PC-9 (cell line): Measurements from ENCODE around the gene CUL1. TPM values are rescaled to one million over a fixed set of nuclear protein-coding genes. Genes with fewer than 3 reads are reported as not detected.

Experiments used
- BruUV-seq: library from RNA; stranded (reverse); fragments of 400-500 nt; replicated peaks from 2 replicates; lab custom pipeline; 2021; lab: Mats Ljungman, UMichigan
- CTCF ChIA-PET: fragments of 300-600 bp; sonication (Branson Sonifier 250); formaldehyde crosslinking; loops from one replicate; lab custom pipeline; 2022; ENCODE audit warnings: antibody characterized with exemption; lab: Charles Lee
- POLR2A ChIA-PET: fragments of 300-600 bp; sonication (Branson Sonifier 250); formaldehyde crosslinking; loops from one replicate; lab custom pipeline; 2022; ENCODE audit warnings: antibody characterized with exemption; ENCODE audit not compliant: unreplicated experiment; lab: Charles Lee
- DNase-seq, 2 experiments: peaks; one replicate each; pipeline versions ENCODE4 v3.0.0 to v3.0.0-alpha.2; 2015 to 2022; ENCODE audit warnings: mixed read lengths in 1 of 2
- H2AFZ ChIP-seq: fragments of 200-600 bp; sonication (generic); 2 replicates; pipeline ENCODE4 v1.8.1; 2017; ENCODE audit warnings: antibody characterized with exemption
- H3F3A ChIP-seq: fragments of 200-600 bp; sonication (generic); 2 replicates; pipeline ENCODE4 v1.8.1; 2017; ENCODE audit warnings: antibody characterized with exemption, mild to moderate bottlenecking, low read depth; ENCODE audit not compliant: insufficient read depth
- H3K27ac ChIP-seq: fragments of 200-600 bp; sonication (generic); 2 replicates; pipeline ENCODE4 v1.6.1; 2016; ENCODE audit warnings: mixed run types
- H3K27me3 ChIP-seq: fragments of 200-600 bp; sonication (generic); 2 replicates; pipeline ENCODE4 v1.6.1; 2016; ENCODE audit warnings: low read depth, mixed run types; ENCODE audit not compliant: insufficient read depth
- H3K36me3 ChIP-seq: fragments of 200-600 bp; sonication (generic); 2 replicates; pipeline ENCODE4 v1.6.1; 2016; ENCODE audit warnings: low read depth, mixed run types
- H3K4me1 ChIP-seq: fragments of 200-600 bp; sonication (generic); replicated peaks from 2 replicates; pipeline ENCODE4 v1.6.1; 2016; ENCODE audit warnings: mixed run types; ENCODE audit not compliant: insufficient read depth
- H3K4me2 ChIP-seq: fragments of 200-600 bp; sonication (generic); 2 replicates; pipeline ENCODE4 v1.6.1; 2017; ENCODE audit warnings: mixed run types
- H3K4me3 ChIP-seq: fragments of 200-600 bp; sonication (generic); 2 replicates; pipeline ENCODE4 v1.6.1; 2016; ENCODE audit warnings: mixed run types
- H3K79me2 ChIP-seq: fragments of 200-600 bp; sonication (generic); 2 replicates; pipeline ENCODE4 v1.6.1; 2017; ENCODE audit warnings: low read depth, mixed run types
- H3K9me2 ChIP-seq: fragments of 200-600 bp; sonication (generic); 2 replicates; pipeline ENCODE4 v1.8.1; 2017; ENCODE audit warnings: mild to moderate bottlenecking; ENCODE audit not compliant: insufficient read depth
- H3K9me3 ChIP-seq: fragments of 200-600 bp; sonication (generic); 2 replicates; pipeline ENCODE4 v1.8.1; 2016; ENCODE audit warnings: low read depth; ENCODE audit not compliant: insufficient read depth
- H4K20me1 ChIP-seq: fragments of 200-600 bp; sonication (generic); 2 replicates; pipeline ENCODE4 v1.8.1; 2017; ENCODE audit not compliant: insufficient read depth
- CTCF ChIP-seq: fragments of 200-600 bp; sonication (generic); conservative IDR thresholded peaks from 2 replicates; pipeline ENCODE4 v1.6.1; 2017; ENCODE audit warnings: mixed run types, antibody characterized with exemption, mild to moderate bottlenecking, moderate library complexity
- EZH2 ChIP-seq: fragments of 200-600 bp; sonication (generic); IDR thresholded peaks from 2 replicates; pipeline ENCODE4 v1.8.0; 2017; ENCODE audit warnings: antibody characterized with exemption, low read depth
- intact Hi-C: fragments of 100-400 bp; cut with micrococcal nuclease; formaldehyde crosslinking; loops from one replicate; pipeline ENCODE4 v1.10.0; 2022; ENCODE audit not compliant: unreplicated experiment
- total RNA-seq: library from RNA; stranded (reverse); gene quantifications from 2 replicates; pipeline ENCODE4 v1.2.3, GENCODE V29; 2021

Gene CUL1
- total RNA-seq, 1 experiment from 2014 or later: 78.3 TPM

DNA sequence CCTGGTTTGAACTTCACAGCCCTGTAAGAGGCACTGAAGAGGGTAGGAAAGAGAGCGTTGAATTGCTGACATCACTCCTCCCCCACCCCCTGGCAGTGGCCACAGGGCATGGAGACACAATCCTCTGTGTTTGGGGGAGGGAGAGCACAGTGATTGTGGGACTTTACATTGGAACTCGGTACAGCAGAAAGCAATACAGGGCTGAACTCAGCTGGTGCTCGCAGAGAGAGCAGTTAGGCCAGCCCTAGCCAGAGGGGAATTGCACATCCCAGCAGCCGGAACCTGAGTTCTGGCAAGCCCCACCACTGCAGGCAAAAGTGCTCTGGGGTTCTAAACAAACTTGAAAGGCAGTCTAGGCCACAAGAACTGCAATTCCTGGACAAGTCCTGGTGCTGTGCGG, 24.0 kb upstream of the CUL1 start:
- CTCF ChIA-PET: no interaction called here
- no peaks in the 10 kb centered on the region for H3K36me3 ChIP-seq
- no TSS peak for BruUV-seq
- intact Hi-C loops: no loop called here
- POLR2A ChIA-PET: no interaction called here
- H3K79me2 ChIP-seq: no peaks in the 10 kb centered on the region
- no peaks in the 10 kb centered on the region for H3K27me3 ChIP-seq
- no peaks in the 10 kb centered on the region for H3K9me3 ChIP-seq
- no peaks in the 10 kb centered on the region for H3K9me2 ChIP-seq
- peaks cover 11% of the 10 kb centered on the region for H3K4me1 ChIP-seq
- no peak overlapping the region for H3K4me3 ChIP-seq
- no peak overlapping the region for H3K4me2 ChIP-seq
- no peaks in the 10 kb centered on the region for H4K20me1 ChIP-seq
- no peak for DNase-seq
- H2AFZ ChIP-seq: no peak overlapping the region
- no peak for TF ChIP-seq EZH2
- no peak for TF ChIP-seq CTCF
- no peaks in the 10 kb centered on the region for H3F3A ChIP-seq
- H3K27ac ChIP-seq: no peak overlapping the region

- H3K9me3 ChIP-seq: no peaks in the 10 kb centered on the region
- no peak overlapping the region for H2AFZ ChIP-seq
- H3F3A ChIP-seq: no peaks in the 10 kb centered on the region
- no TSS peak for BruUV-seq
- H3K36me3 ChIP-seq: no peaks in the 10 kb centered on the region
- H3K4me1 ChIP-seq: peaks cover 11% of the 10 kb centered on the region
- no peak overlapping the region for H3K27ac ChIP-seq
- ChIA-PET CTCF (no interaction called here), POLR2A (no interaction called here)
- no peaks in the 10 kb centered on the region for H3K79me2 ChIP-seq
- no peaks in the 10 kb centered on the region for H3K9me2 ChIP-seq
- no peak for TF ChIP-seq EZH2
- no peak for TF ChIP-seq CTCF
- H3K27me3 ChIP-seq: no peaks in the 10 kb centered on the region
- no peak overlapping the region for H3K4me2 ChIP-seq
- H3K4me3 ChIP-seq: no peak overlapping the region
- no peaks in the 10 kb centered on the region for H4K20me1 ChIP-seq
- no peak for DNase-seq
- intact Hi-C loops: no loop called here
These were observed 22.4 kb upstream of the CUL1 start for GRCh38 chr7:148676291-148676690.

DNA sequence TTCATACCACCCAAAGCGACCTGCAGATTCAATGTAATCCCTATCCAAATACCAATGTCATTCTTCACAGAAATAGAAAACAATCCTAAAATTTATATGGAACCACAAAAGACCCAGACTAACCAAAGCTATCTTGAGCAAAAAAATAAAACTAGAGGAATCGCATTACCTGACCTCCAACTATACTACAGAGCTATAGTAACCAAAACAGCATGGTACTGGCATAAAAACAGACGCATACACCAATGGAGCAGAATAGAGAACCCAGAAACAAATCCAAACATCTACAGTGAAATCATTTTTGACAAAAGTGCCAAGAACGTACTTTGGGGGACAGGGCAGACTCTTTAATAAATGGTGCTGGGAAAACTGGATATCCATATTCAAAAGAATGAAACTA, 16.9 kb upstream of the CUL1 start:
- Histone ChIP-seq H3K9me2 (no peaks in the 10 kb centered on the region), H3K4me1 (peaks cover 11% of the 10 kb centered on the region), H3K27ac (no peak overlapping the region), H3K36me3 (no peaks in the 10 kb centered on the region), H3K4me2 (no peak overlapping the region), H3K4me3 (no peak overlapping the region), H3K27me3 (no peaks in the 10 kb centered on the region), H3K79me2 (no peaks in the 10 kb centered on the region), H2AFZ (no peak overlapping the region), H4K20me1 (no peaks in the 10 kb centered on the region), H3F3A (no peaks in the 10 kb centered on the region), H3K9me3 (no peaks in the 10 kb centered on the region)
- BruUV-seq: no TSS peak
- TF ChIP-seq EZH2: no peak
- no peak for TF ChIP-seq CTCF
- POLR2A ChIA-PET: no interaction called here
- no peak for DNase-seq
- CTCF ChIA-PET: no interaction called here
- intact Hi-C loops: no loop called here
